HG02943 (cell line): ENCODE data around the gene PTPRO.

Experiments used
- ATAC-seq: cut with Tn5 transposase; IDR thresholded peaks from one replicate; pipeline ENCODE4 v1.9.1; 2021; ENCODE audit warnings: mild to moderate bottlenecking, low read depth, moderate library complexity; ENCODE audit not compliant: unreplicated experiment

PTPRO gene

GRCh38 chr12:15547691-15548090, 225.4 kb downstream of the PTPRO start:
- ATAC-seq, result no peak

- ATAC-seq, result no peak
These were observed 228.5 kb downstream of the PTPRO start for GRCh38 chr12:15550793-15551192.

DNA sequence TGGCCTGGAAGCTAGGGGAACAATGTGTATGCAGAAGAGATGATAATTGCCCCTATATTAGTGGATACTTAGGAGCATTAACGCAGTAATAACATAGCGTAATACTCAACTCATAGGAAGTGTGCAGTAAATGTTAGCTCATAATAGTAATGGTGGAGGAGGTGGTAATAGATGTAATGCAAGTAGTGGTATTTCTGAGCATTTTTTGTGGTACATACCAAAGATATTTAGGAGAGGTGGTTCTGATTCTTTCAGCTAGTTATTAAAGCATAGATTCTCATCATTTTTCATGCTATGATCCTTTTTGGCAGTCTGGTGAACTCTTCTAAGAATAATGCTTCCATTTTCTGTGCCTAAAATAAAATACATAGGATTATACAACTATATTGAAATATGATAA, 233.1 kb downstream of the PTPRO start:
- no peak for ATAC-seq

DNA sequence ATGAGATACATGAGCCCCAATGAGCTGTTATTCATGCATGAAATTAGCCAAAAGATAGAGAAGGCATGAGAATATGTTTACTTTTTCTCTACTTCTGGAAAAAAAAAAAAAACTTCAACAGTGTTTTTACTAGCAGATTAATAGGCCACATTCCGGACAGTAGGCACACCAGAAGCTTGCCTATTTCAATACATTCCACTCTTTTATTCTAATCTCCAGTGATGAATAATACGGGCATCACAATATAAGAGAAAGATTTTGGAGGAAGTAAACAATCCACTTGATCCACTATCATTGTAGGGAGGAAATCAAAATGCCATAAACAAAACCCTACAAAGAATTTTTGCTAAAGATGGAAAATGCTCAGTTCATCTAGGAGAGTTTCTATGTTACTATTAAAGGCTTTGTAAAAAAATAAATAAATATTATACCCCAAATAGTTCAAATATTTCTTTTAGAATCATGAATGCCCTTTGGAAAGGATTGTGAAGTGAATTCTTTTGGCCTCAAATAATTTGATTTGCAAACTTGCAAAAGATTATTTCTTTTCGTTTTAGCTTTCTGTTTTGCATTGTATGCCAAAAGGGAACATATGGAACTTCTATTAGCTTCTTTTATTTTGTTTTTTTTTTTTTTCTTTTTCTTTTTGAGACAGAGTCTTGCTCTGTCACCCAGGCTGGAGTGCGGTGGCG, 234.2 kb downstream of the PTPRO start:
- ATAC-seq, result no peak

DNA sequence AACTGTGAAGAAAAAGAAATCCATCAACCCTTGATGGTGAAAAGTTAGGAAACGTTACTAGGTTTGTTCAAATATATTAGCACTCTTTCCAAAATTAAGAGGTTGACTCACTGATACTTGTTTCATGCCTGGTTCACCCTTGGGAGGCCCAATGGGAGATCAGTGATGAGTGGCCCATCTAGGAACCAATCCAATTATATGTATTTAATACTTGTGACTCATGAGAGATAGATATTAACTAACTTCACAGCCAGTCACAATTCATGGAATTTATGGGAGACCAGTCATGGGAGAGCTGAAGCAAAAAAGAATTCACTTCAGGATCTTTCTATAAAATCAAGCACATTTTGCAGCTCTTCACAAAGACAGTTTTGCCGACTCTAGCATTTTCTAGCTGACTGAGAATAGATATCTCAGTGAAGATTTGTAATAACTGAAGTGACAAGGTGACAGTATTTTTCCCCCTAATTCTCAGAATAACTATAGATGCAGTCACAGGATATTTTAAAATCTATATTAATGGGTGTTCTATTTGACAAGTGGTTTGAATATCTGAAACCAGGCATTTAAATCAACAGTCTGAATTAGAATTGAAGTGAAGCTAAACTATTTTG, 236.7 kb downstream of the PTPRO start:
- no peak for ATAC-seq

GRCh38 chr12:15561396-15561795, 239.1 kb downstream of the PTPRO start:
- ATAC-seq, result no peak

- ATAC-seq, result no peak
These were observed 240.0 kb downstream of the PTPRO start for GRCh38 chr12:15562263-15562662.

GRCh38 chr12:15563663-15564062, 241.4 kb downstream of the PTPRO start:
- ATAC-seq, result no peak

- ATAC-seq, result no peak
These were observed 252.0 kb downstream of the PTPRO start for GRCh38 chr12:15574353-15574752.

GRCh38 chr12:15575671-15576541, 253.6 kb downstream of the PTPRO start:
- ATAC-seq, result no peak

- no peak for ATAC-seq
These were observed 258.1 kb downstream of the PTPRO start for GRCh38 chr12:15580431-15580830.

DNA sequence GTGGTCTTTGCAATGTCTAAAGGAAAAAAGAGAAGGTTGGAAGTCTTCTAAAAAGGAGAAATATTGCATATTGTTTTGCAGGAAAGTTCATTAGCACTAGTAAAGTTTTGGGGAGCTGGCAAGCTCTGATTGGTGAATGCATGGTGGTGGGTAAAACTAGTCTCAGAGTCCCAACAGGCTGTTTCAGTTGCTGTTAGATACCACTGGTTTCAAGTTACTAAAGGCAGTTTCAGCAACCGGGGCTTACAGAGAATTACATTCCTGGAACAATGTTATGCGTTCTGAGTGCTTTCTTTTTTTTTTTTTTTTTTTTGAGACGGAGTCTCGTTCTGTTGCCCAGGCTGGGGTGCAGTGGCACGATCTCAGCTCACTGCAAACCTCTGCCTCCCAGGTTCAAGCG, 258.7 kb downstream of the PTPRO start:
- ATAC-seq, result no peak

GRCh38 chr12:15583804-15584203, 261.5 kb downstream of the PTPRO start:
- no peak for ATAC-seq

DNA sequence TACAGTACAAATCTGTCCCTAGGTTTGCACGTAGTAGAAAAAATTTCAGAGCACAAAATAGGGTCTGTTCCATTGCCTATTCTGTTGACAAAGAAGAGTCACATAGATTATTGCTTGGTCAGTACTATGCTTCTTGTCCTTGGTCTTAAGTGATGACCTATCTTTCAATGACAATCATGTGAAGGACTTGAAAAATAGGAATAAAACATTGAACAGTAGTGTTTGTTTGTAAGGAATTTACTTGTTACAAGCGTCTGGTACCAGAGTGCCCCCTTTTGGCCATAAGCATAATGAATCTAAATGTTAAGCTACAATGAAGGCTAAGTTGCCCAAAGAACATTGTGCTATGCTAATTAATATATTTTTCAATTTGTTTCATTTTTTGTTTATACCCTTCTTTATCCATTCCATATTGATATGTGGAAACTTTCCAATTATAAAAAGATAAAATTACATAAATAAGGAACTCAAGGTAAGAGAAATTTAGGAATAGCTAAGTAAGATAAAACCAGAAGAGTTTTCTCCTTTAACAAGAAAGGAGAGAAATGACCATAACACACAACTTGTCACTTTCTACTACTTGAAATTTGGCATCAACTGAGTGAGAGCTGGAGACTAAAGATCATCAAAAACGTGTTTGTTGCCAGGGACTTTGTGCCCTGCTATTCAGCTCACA, 262.2 kb downstream of the PTPRO start:
- no peak for ATAC-seq

DNA sequence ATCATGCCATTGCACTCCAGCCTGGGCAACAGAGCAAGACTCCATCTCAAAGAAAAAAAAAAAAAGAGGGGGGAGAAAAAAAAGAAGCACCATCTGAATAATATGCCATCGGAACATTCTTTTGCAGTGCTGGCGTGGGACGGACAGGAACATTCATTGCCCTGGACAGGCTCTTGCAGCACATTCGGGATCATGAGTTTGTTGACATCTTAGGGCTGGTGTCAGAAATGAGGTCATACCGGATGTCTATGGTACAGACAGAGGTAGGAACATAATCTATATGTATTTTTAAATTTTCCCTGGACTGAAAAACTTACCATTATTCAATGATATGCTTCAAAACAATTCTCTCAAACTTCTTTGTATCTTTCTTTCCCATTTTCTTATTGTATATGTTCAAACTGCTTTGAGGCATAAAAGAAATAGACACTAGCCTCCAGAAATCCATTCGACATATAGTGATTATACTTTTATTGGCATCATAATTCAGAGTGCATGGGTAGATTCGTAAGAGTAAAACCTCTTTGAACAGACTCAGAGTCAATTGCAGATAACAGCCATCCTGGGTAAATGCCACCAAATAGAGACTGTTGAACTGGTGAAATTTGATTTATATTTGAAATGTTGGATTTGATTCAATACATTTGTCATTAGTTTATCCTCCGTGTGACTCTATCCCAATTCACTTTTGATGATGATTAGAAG, 267.2 kb downstream of the PTPRO start:
- ATAC-seq, result no peak

DNA sequence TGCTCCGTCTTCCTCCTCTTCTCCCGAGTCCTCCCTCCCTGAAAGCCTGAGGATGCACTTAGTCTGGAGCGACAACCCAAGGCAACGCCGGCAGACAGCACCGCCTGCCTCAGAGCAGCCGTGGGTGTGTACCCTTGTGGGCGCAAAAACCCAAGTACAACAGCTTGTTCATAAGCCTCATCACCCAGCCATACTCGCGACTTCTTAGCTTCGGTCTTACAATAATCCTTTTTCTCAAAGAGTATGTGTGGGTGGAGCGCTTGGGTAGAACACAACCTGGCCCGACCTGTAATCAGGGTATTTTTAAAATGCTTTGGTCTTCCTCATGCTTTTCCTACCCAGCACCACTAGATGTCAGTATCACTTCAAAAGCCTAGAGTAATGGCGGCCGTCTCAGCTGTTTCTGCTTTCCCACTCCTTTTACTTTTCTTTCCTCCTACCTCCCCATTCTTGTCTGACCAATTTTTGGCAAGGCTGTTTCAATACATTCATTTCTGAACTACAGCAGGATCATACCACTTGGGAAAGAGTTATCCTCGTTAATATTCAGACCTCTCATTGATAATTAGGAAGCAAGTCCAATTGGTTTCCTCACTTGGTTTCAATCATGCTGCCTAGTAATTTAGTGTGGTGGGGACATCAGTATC, 268.0 kb downstream of the PTPRO start:
- ATAC-seq, result peak; percentile 91

- ATAC-seq, result no peak
These were observed 269.5 kb downstream of the PTPRO start for GRCh38 chr12:15591811-15592210.

DNA sequence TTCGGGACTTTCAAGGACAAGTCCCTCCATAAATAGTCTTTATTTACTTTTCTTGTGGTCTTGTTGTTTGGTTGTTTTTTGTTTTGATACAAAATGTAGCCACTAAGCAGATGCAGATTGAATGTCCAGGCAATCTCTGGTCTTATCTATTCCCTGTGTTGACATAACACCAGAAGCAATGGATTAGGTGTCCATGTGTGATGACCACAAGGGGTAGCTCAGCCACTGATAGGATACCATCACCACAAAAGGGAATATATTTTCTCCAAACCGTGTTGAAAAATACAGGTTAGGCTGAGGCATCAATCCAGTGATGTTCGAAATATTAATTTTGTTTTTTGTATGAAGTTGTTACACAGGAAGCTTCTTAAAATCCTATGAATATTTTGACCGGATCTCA, 270.6 kb downstream of the PTPRO start:
- ATAC-seq, result no peak

- ATAC-seq, result no peak
These were observed 273.9 kb downstream of the PTPRO start for GRCh38 chr12:15596174-15596573.
